DOHH2 (cell line): Measurements from ENCODE around the gene CNPY3.

Experiments
- EZH2phosphoT487 ChIP-seq: fragments of 200-600 bp; sonication (generic); IDR thresholded peaks from 2 replicates; pipeline ENCODE4 v1.6.1; 2017; ENCODE audit warnings: borderline replicate concordance, mild to moderate bottlenecking, antibody characterized with exemption, low read length, moderate library complexity, mixed read lengths
- TF ChIP-seq, protein P1 (sequence below): fragments of 200-600 bp; sonication (generic); IDR thresholded peaks from one replicate; pipeline ENCODE4 v1.5.1; 2014; ENCODE audit warnings: antibody characterized with exemption, mild to moderate bottlenecking, low read depth, low read length; ENCODE audit not compliant: poor library complexity, severe bottlenecking

DNA sequence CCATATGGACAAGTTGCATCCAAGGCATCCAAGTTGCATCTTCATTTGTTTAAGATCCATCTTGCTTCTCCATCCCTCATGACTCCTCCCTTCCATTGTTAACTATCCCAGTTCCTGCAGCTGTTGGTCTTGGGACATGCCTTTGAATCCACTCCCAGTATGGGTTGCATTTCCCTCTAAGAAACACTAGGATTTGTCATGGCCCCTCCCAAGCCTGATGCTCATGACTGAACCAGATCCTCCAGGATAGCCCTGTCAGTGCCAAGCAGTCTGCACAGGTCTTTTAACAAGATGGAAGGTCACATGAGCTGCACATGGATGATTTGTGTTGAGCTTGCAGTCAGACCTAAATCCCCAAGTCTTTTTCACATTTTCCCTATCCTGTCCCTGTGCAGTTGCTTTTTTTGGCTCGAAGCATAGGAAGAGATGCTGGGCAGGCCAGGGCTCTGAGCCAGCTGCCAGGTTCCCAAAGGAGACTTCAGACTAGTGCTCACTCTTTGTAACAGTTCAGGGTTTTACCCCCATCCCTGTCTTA is 59.3 kb downstream of the CNPY3 start:
- TF ChIP-seq, protein P1, sequence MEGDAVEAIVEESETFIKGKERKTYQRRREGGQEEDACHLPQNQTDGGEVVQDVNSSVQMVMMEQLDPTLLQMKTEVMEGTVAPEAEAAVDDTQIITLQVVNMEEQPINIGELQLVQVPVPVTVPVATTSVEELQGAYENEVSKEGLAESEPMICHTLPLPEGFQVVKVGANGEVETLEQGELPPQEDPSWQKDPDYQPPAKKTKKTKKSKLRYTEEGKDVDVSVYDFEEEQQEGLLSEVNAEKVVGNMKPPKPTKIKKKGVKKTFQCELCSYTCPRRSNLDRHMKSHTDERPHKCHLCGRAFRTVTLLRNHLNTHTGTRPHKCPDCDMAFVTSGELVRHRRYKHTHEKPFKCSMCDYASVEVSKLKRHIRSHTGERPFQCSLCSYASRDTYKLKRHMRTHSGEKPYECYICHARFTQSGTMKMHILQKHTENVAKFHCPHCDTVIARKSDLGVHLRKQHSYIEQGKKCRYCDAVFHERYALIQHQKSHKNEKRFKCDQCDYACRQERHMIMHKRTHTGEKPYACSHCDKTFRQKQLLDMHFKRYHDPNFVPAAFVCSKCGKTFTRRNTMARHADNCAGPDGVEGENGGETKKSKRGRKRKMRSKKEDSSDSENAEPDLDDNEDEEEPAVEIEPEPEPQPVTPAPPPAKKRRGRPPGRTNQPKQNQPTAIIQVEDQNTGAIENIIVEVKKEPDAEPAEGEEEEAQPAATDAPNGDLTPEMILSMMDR: no peak
- no peak for TF ChIP-seq EZH2phosphoT487
